ENCODE data around the gene ECT2L. TPM values are rescaled to one million over a fixed set of nuclear protein-coding genes. Genes with fewer than 3 reads are reported as not detected.

The ECT2L gene
- polyA plus RNA-seq, 1 of the 3 experiments (the other 2 are of a cell fraction): 0.02 TPM

DNA sequence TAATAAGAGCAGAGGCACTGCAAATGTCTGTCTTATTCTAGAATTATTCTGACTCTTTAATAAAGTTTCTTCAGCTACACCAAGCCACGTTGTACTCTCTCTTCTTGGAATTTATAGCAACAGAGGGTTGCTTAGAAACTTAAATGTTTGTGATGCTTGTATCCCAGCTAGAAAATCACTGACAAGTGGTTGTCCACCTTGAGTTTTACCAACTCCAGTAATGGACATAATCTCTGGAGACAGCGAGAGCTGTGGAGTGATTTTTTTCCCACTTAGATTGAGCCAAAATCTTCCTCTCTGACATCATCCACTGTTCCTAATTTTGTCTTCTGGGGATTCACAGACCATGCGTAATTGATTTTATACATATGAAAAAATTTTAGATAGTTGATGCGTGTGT is 8.0 kb downstream of the ECT2L start:
- Histone ChIP-seq H3K27ac (ENCODE audit: low read depth in 2 of 2, low read length in 1 of 2) (no peak overlapping the region), H3K36me3 (replicated peaks in 1 of 2; ENCODE audit: control insufficient read depth in 1 of 2, insufficient read depth in 2 of 2, low read length in 1 of 2) (no peaks in the 10 kb centered on the region), H3K4me3 (ENCODE audit: low read depth in 2 of 2, low read length in 1 of 2) (no peak overlapping the region), H2AFZ (ENCODE audit: low read depth) (no peak overlapping the region), H3K4me2 (no peak overlapping the region), H3K79me2 (ENCODE audit: insufficient read depth) (no peaks in the 10 kb centered on the region), H3K4me1 (ENCODE audit: control insufficient read depth in 1 of 2, insufficient read depth in 2 of 2, low read depth in 1 of 2, low read length in 1 of 2) (no peaks in the 10 kb centered on the region), H3K9me3 (no peaks in the 10 kb centered on the region), H3K9me2 (no peaks in the 10 kb centered on the region), H3K27me3 (ENCODE audit: insufficient read depth) (no peaks in the 10 kb centered on the region), H3K9ac (no peak overlapping the region), H4K20me1 (ENCODE audit: insufficient read depth) (no peaks in the 10 kb centered on the region), H3F3A (replicated peaks; ENCODE audit: insufficient read depth) (peaks cover 3% of the 10 kb centered on the region)
- ChIA-PET POLR2A (no interaction called here), CTCF (interaction anchor here (4.0 kb wide), 1 partner anchor 12 kb away, joined by 19 read pairs; no protein-coding TSS in a partner anchor)
- WGBS (ENCODE audit: low lambda C conversion rate): 23% methylated on average over 4 of the region's 4 CpGs
- no peak for TF ChIP-seq FOSL2 (IDR thresholded peaks at IDR 0.05; ENCODE audit: borderline replicate concordance, low read depth)
- DNase-seq: no peak

DNA sequence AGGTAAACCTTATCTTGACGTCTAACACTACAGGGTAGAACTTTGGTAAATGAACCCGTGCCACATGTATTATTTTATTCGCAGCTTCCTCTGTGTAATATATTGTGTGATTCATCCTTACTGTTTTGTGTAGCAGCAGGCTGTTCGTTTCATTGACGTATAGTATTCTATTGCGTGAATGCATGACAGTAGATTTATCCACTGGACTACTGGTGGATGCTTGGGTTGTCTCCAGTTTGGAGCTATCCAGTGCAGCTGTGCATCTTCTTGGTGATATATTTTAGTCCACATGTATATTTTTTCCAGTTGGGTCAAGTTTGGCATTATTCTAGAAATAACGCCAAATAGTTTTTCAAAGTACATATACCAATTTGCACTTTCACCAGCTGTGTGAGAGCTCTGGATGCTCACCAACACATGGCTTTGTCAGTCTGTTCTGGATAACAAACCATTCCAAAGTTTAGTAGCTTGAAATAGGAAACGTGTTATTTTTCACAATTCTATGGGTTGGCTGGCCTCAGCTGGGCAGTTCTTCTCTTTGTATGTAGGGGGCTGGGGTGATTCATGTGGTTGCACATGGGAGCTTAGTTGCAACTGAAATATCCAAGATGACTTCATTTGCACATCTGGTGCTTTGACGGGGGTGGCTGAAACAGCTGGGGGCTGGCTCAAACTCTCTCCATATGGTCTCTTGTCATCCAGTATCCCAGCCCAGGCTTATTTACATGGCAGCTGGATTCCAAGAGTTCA is 9.3 kb downstream of the ECT2L start:
- Histone ChIP-seq H3K9ac (no peak overlapping the region), H3K27ac (ENCODE audit: low read depth in 2 of 2, low read length in 1 of 2) (no peak overlapping the region), H3K4me2 (no peak overlapping the region), H3K79me2 (ENCODE audit: insufficient read depth) (no peaks in the 10 kb centered on the region), H3K9me3 (no peaks in the 10 kb centered on the region), H3K4me3 (ENCODE audit: low read depth in 2 of 2, low read length in 1 of 2) (no peak overlapping the region), H2AFZ (ENCODE audit: low read depth) (no peak overlapping the region), H3K36me3 (replicated peaks in 1 of 2; ENCODE audit: control insufficient read depth in 1 of 2, insufficient read depth in 2 of 2, low read length in 1 of 2) (no peaks in the 10 kb centered on the region), H3K27me3 (ENCODE audit: insufficient read depth) (no peaks in the 10 kb centered on the region), H3F3A (replicated peaks; ENCODE audit: insufficient read depth) (peaks cover 3% of the 10 kb centered on the region), H3K4me1 (ENCODE audit: control insufficient read depth in 1 of 2, insufficient read depth in 2 of 2, low read depth in 1 of 2, low read length in 1 of 2) (no peaks in the 10 kb centered on the region), H4K20me1 (ENCODE audit: insufficient read depth) (no peaks in the 10 kb centered on the region), H3K9me2 (no peaks in the 10 kb centered on the region)
- no peak for DNase-seq
- no peak for TF ChIP-seq MEF2A (IDR thresholded peaks at IDR 0.05; ENCODE audit: borderline replicate concordance, low read depth)
- no peak for TF ChIP-seq EP300 (IDR thresholded peaks at IDR 0.05; ENCODE audit: borderline replicate concordance in 1 of 2, low read depth in 1 of 2, low read length in 1 of 2)
- TF ChIP-seq, protein P1, sequence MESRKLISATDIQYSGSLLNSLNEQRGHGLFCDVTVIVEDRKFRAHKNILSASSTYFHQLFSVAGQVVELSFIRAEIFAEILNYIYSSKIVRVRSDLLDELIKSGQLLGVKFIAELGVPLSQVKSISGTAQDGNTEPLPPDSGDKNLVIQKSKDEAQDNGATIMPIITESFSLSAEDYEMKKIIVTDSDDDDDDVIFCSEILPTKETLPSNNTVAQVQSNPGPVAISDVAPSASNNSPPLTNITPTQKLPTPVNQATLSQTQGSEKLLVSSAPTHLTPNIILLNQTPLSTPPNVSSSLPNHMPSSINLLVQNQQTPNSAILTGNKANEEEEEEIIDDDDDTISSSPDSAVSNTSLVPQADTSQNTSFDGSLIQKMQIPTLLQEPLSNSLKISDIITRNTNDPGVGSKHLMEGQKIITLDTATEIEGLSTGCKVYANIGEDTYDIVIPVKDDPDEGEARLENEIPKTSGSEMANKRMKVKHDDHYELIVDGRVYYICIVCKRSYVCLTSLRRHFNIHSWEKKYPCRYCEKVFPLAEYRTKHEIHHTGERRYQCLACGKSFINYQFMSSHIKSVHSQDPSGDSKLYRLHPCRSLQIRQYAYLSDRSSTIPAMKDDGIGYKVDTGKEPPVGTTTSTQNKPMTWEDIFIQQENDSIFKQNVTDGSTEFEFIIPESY (IDR thresholded peaks at IDR 0.05; ENCODE audit: borderline replicate concordance, low read depth): no peak
- no peak for TF ChIP-seq SMC3 (IDR thresholded peaks at IDR 0.05; ENCODE audit: low read depth, low read length)
- TF ChIP-seq JUND (IDR thresholded peaks at IDR 0.05): no peak
- TF ChIP-seq FOXJ3 (CRISPR knock-in tag; IDR thresholded peaks at IDR 0.05): no peak
- no peak for TF ChIP-seq TAF1 (IDR thresholded peaks at IDR 0.05; ENCODE audit: borderline replicate concordance, low read depth, low read length)
- TF ChIP-seq RFX5 (IDR thresholded peaks at IDR 0.05; ENCODE audit: low read length): no peak
- no peak for TF ChIP-seq GATA2 (CRISPR knock-in tag; IDR thresholded peaks at IDR 0.05)
- TF ChIP-seq RXRA (IDR thresholded peaks at IDR 0.05; ENCODE audit: borderline replicate concordance, low read depth): no peak
- POLR2A ChIA-PET: no interaction called here
- 52% methylated on average over 9 of the region's 9 CpGs for WGBS (ENCODE audit: low lambda C conversion rate)
- CTCF ChIA-PET: interaction anchor here (0.5 to 4.0 kb wide), 4 partner anchors 10 to 689 kb away, joined by 3 to 19 read pairs (median 3); no protein-coding TSS in a partner anchor
